ENCODE results near the gene CYP39A1.

The CYP39A1 gene, protein sequence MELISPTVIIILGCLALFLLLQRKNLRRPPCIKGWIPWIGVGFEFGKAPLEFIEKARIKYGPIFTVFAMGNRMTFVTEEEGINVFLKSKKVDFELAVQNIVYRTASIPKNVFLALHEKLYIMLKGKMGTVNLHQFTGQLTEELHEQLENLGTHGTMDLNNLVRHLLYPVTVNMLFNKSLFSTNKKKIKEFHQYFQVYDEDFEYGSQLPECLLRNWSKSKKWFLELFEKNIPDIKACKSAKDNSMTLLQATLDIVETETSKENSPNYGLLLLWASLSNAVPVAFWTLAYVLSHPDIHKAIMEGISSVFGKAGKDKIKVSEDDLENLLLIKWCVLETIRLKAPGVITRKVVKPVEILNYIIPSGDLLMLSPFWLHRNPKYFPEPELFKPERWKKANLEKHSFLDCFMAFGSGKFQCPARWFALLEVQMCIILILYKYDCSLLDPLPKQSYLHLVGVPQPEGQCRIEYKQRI

GRCh38 chr6:46652603-46653438, at the start of gene CYP39A1, which contains the start of gene SLC25A27:
Gene CYP39A1 (minus strand): TSS chr6:46652818. CDS start chr6:46652582, 236 bp downstream.
Gene SLC25A27 (plus strand): TSS chr6:46652975. CDS start chr6:46653193, 218 bp downstream.
- peak; percentile 81 for DNase-seq

DNA sequence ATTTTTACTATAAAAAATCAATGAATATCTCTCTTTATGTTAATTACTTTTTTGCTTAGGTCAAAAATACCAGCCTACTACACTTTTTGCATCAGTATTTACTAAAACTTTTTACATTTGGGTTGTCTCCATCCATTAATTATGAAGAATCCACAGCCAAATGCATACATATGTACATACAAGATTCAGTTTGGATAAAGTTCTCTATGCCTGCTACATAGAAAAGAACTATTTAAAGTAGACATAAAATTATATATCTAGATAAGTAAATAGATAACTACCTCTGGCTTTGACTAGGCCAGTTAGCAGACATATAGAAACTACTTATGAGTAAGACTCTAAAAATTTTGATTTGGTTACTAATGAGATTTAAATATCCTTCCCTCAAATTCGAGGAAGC, 47.4 kb upstream of the CYP39A1 start:
- DNase-seq, result no peak

DNA sequence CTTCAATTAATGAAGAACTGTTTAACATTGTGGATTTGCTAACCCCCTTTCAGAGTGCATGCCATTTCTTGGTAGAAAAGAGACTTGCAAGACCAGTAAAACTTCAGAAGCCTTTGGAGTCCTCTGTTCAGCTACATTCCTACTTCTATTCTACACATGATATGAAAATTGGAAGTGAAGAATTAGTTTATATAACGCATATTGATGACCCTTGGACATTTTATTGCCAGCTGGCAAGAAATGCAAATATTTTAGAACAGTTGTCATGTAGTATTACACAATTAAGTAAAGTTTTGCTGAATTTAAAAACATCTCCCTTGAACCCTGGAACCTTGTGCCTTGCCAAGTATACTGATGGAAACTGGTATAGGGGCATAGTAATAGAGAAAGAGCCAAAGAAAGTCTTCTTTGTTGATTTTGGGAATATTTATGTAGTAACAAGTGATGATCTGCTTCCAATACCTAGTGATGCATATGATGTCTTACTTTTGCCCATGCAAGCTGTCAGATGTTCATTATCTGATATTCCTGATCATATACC, 38.4 kb upstream of the CYP39A1 start:
- DNase-seq, result no peak

DNA sequence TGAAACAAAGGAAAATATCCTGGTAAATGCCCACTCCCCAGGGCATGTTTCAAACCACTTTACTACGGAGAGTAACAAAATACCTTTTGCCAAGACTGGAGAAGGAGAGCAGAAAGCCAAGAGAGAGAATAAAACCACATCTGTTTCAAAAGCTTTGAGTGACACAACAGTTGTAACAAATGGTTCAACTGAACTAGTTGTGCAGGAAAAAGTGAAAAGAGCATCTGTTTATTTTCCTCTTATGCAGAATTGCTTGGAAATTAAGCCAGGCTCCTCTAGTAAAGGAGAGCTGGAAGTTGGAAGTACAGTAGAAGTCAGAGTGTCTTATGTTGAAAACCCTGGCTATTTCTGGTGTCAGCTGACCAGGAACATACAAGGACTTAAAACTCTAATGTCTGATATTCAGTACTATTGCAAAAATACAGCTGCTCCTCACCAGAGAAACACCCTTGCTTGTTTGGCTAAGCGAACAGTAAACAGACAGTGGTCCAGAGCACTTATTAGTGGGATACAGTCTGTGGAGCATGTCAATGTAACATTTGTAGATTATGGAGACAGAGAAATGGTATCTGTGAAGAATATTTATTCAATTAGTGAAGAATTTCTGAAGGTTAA, 37.6 kb upstream of the CYP39A1 start:
- DNase-seq, result no peak

GRCh38 chr6:46689657-46690056, 37.0 kb upstream of the CYP39A1 start:
- no peak for DNase-seq

DNA sequence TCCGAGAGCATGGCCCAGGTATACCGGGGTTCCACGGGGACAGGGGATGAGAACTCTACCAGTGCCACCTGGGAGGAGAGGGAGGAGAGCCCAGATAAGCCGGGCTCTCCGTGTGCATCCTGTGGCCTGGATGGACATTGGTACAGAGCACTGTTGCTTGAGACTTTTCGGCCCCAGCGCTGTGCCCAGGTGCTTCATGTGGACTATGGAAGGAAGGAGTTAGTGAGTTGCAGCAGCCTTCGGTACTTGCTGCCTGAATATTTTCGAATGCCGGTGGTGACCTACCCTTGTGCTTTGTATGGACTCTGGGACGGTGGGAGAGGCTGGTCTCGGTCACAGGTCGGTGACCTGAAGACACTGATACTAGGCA, 36.3 kb upstream of the CYP39A1 start:
- DNase-seq, result no peak

DNA sequence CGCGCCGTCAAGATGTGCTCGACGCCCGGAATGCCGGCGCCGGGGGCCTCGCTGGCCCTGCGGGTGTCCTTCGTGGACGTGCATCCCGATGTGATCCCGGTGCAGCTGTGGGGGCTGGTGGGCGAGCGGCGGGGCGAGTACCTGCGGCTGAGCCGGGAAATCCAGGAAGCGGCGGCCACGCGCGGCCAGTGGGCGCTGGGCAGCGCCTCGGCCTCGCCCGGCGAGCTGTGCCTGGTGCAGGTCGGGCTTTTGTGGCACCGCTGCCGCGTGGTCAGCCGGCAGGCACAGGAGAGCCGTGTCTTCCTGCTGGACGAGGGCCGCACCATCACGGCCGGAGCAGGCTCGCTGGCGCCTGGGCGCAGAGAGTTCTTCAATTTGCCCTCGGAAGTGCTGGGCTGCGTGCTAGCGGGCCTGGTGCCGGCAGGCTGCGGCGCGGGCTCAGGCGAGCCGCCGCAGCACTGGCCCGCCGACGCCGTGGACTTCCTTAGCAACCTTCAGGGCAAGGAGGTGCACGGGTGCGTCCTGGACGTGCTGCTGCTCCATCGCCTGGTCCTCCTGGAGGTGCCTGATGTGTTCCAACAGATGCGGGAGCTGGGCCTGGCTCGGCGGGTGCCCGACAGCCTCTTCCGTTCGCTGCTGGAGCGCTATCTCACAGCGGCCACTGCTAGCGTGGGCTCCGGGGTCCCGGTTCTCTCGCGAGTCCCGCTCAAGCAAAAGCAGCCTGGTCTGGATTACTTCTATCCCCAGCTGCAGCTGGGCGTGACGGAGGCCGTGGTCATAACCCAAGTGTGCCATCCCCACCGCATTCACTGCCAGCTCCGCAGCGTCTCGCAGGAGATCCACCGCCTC, 35.7 kb upstream of the CYP39A1 start:
- DNase-seq, result no peak

GRCh38 chr6:46687619-46688097, 35.0 kb upstream of the CYP39A1 start, which contains the start of gene TDRD6:
Gene TDRD6 (plus strand): TSS chr6:46687885. CDS start chr6:46688129, 244 bp downstream.
- no peak for DNase-seq

DNA sequence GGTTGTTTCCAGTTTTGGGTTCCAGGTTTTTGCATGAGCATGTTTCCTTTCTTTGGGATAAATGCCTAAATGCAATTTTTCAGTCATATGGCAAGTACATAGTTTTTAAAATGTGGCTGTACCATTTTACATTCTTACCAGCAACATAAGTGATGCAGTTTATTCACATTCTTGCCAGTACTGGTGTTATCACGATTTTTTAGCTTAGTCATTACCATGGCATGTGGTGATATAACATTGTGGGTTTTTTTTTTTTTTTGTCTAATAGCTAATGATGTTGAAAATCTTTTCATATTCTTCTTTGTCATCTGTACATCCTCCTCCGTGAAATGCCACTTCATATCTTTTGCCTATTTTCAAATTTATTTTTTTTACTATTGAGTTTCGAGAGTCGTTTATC, 32.2 kb upstream of the CYP39A1 start:
- DNase-seq, result no peak

- DNase-seq, result no peak
These were observed 24.7 kb upstream of the CYP39A1 start for GRCh38 chr6:46677314-46677654.

- no peak for DNase-seq
These were observed 24.1 kb upstream of the CYP39A1 start for GRCh38 chr6:46676604-46677313.

DNA sequence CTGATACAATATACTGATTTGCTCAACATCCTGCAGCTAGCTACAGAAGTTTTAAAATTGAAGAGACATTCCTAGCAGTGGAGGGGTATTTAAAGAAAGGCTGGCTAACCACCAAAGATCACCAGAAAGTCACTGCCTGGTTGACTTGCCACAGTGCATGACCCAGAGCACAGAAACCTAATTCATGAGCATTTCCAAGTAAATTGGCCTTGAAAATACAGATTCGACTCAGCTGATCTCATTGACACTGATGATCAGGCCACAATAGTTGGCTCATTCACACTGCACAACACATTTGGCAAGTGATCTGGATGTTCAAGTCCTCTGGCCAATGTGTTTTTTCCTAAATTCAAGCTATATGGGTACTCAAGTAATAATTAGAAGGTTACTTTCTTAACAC, 21.8 kb upstream of the CYP39A1 start:
- DNase-seq, result no peak

GRCh38 chr6:46667377-46667776, 14.8 kb upstream of the CYP39A1 start:
- DNase-seq, result no peak

GRCh38 chr6:46661483-46661882, 8.9 kb upstream of the CYP39A1 start:
- no peak for DNase-seq

- no peak for DNase-seq
These were observed 5.0 kb upstream of the CYP39A1 start for GRCh38 chr6:46657642-46658041.

GRCh38 chr6:46655803-46656202, 3.2 kb upstream of the CYP39A1 start:
- no peak for DNase-seq

GRCh38 chr6:46653439-46654195, 999 bp upstream of the CYP39A1 start:
- no peak for DNase-seq

- no peak for DNase-seq
These were observed 401 bp downstream of the CYP39A1 start for GRCh38 chr6:46652232-46652602.

GRCh38 chr6:46651816-46652215, 802 bp downstream of the CYP39A1 start:
- DNase-seq, result no peak

DNA sequence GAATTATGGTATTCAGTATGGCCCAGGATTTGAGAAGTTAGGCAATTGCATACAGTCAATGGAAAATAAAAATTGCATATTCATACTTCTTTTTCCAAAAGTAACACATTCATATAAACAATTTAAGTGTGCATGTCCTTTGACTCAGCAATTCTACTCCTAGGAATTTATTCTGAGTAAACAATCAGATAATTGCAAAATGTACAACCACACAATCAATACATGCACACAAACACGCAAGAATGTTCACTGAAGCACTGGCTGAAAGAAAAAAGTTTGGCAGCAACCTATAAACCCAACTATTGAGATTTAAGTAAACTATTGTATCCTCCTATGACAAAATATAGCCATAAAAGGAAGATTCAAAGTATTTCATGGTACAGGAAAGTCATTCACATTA, 1.6 kb downstream of the CYP39A1 start:
- no peak for DNase-seq
